Endothelial cell of umbilical vein (primary cell): ENCODE results near the gene DOCK4. TPM values are rescaled to one million over a fixed set of nuclear protein-coding genes. Genes with fewer than 3 reads are reported as not detected.

ENCODE experiments used
- BruUV-seq: library from RNA; stranded (reverse); fragments of 400-500 nt; replicated peaks from 2 replicates; lab custom pipeline; 2021; lab: Mats Ljungman, UMichigan
- CTCF ChIA-PET: fragments of 300-600, 350-600 bp; sonication (Branson Sonifier 250); formaldehyde crosslinking; loops from one replicate; lab custom pipeline; 2021; ENCODE audit warnings: antibody characterized with exemption, inconsistent platforms; lab: Charles Lee
- POLR2A ChIA-PET: fragments of 300-600, 350-600 bp; sonication (Branson Sonifier 250); formaldehyde crosslinking; loops from one replicate; lab custom pipeline; 2021; ENCODE audit warnings: antibody characterized with exemption, inconsistent platforms; lab: Charles Lee
- DNase-seq: peaks from one replicate; pipeline ENCODE4 v3.0.0-alpha.2; 2011; ENCODE audit warnings: low read depth, low spot score
- FAIRE-seq: peaks from 2 replicates; lab custom pipeline; 2011; peaks lifted over from hg19 to GRCh38; lab: Jason Lieb, UNC
- H2AFZ ChIP-seq: 2 replicates; pipeline ENCODE4 v1.6.0; 2012; ENCODE audit warnings: low read depth, low read length, control low read depth, inconsistent platforms
- H3K27ac ChIP-seq: 2 replicates; pipeline ENCODE4 v1.5.1; 2011; ENCODE audit warnings: low read depth, mild to moderate bottlenecking, control low read depth, low read length, moderate library complexity; ENCODE audit not compliant: insufficient read depth
- H3K27me3 ChIP-seq, 2 experiments: 2 replicates each; pipeline versions ENCODE4 v1.6.0 to v1.6.1; 2011; ENCODE audit warnings: low read length in 2 of 2, mixed read lengths in 1 of 2; ENCODE audit not compliant: control insufficient read depth in 2 of 2, insufficient read depth in 2 of 2
- H3K36me3 ChIP-seq, 2 experiments: 2 replicates in 1 of 2; 3 replicates in 1 of 2; pipeline ENCODE4 v1.5.1; 2011; ENCODE audit warnings: low read length in 2 of 2, mild to moderate bottlenecking in 1 of 2, moderate library complexity in 1 of 2; ENCODE audit not compliant: control insufficient read depth in 2 of 2, insufficient read depth in 2 of 2; ENCODE audit errors: extremely low read depth in 1 of 2
- H3K4me1 ChIP-seq: 3 replicates; pipeline ENCODE4 v1.5.1; 2011; ENCODE audit warnings: mild to moderate bottlenecking, low read length; ENCODE audit not compliant: control insufficient read depth, insufficient read depth; ENCODE audit errors: extremely low read depth
- H3K4me2 ChIP-seq: 2 replicates; pipeline ENCODE4 v1.6.1; 2011; ENCODE audit warnings: low read length, control low read depth, mixed read lengths; ENCODE audit not compliant: insufficient read depth
- H3K4me3 ChIP-seq, 3 experiments: fragments of 200-600 bp in 1 of 3; sonication (generic), shearing (Covaris generic) in 1 of 3; replicated peaks in 1 of 3; 2 replicates each; pipeline ENCODE4 v1.5.1; 2011 to 2016; ENCODE audit warnings: control low read depth in 3 of 3, low read length in 3 of 3, mild to moderate bottlenecking in 2 of 3, inconsistent platforms in 1 of 3, low read depth in 1 of 3, moderate library complexity in 1 of 3; ENCODE audit not compliant: insufficient read depth in 1 of 3
- H3K79me2 ChIP-seq: 2 replicates; pipeline ENCODE4 v1.6.0; 2012; ENCODE audit warnings: low read length, inconsistent platforms; ENCODE audit not compliant: control insufficient read depth, insufficient read depth
- H3K9ac ChIP-seq: replicated peaks from 2 replicates; pipeline ENCODE3; 2011; ENCODE audit warnings: low read length, control low read depth; ENCODE audit not compliant: insufficient read depth; ENCODE audit errors: extremely low read depth
- H3K9me1 ChIP-seq: replicated peaks from 3 replicates; pipeline ENCODE4 v1.6.0; 2011; ENCODE audit warnings: mild to moderate bottlenecking, low read length; ENCODE audit not compliant: control insufficient read depth, insufficient read depth; ENCODE audit errors: extremely low read depth
- H3K9me3 ChIP-seq: replicated peaks from 2 replicates; pipeline ENCODE4 v1.5.1; 2012; ENCODE audit warnings: low read length, inconsistent platforms; ENCODE audit not compliant: control insufficient read depth, insufficient read depth
- H4K20me1 ChIP-seq: replicated peaks from 2 replicates; pipeline ENCODE3; 2011; ENCODE audit warnings: mild to moderate bottlenecking, low read length; ENCODE audit not compliant: control insufficient read depth, insufficient read depth; ENCODE audit errors: extremely low read depth
- CTCF ChIP-seq, 2 donors: IDR thresholded peaks; 1 replicate in 1 of 2; 2 replicates in 1 of 2; pipeline ENCODE4 v1.5.1; 2011; ENCODE audit warnings: low read length in 2 of 2, mild to moderate bottlenecking in 2 of 2, moderate library complexity in 2 of 2, control low read depth in 1 of 2, inconsistent platforms in 1 of 2, low read depth in 1 of 2; ENCODE audit not compliant: insufficient read depth in 1 of 2; ENCODE audit errors: extremely low read depth in 1 of 2
- EZH2 ChIP-seq: IDR thresholded peaks from 2 replicates; pipeline ENCODE4 v1.6.1; 2012; ENCODE audit warnings: borderline replicate concordance, low read depth, mild to moderate bottlenecking, moderate library complexity, low read length, inconsistent platforms; ENCODE audit not compliant: severe bottlenecking
- FOS ChIP-seq: IDR thresholded peaks from 2 replicates; pipeline ENCODE4 v1.6.1; 2011; ENCODE audit warnings: mild to moderate bottlenecking, low read length, moderate library complexity, borderline replicate concordance; ENCODE audit not compliant: insufficient read depth
- GATA2 ChIP-seq: IDR thresholded peaks from 2 replicates; pipeline ENCODE4 v1.7.0; 2011; ENCODE audit warnings: low read depth, mild to moderate bottlenecking, moderate library complexity, mixed read lengths, low read length; ENCODE audit not compliant: insufficient read length, insufficient read depth
- JUN ChIP-seq: IDR thresholded peaks from 2 replicates; pipeline ENCODE4 v1.6.1; 2011; ENCODE audit warnings: borderline replicate concordance, low read depth; ENCODE audit not compliant: insufficient read length, insufficient read depth
- MAX ChIP-seq: IDR thresholded peaks from 2 replicates; pipeline ENCODE4 v1.6.1; 2011; ENCODE audit not compliant: insufficient read depth, insufficient read length
- MYC ChIP-seq: IDR thresholded peaks from one replicate; pipeline ENCODE4 v1.6.1; 2011; ENCODE audit warnings: mild to moderate bottlenecking, low read depth, low read length
- POLR2A ChIP-seq: IDR thresholded peaks from 2 replicates; pipeline ENCODE4 v1.6.1; 2012; ENCODE audit warnings: low read depth, mild to moderate bottlenecking, control low read depth, low read length
- POLR2AphosphoS5 ChIP-seq: IDR thresholded peaks from 2 replicates; pipeline ENCODE4 v1.6.1; 2012; ENCODE audit warnings: low read depth, mild to moderate bottlenecking, control low read depth, low read length, moderate library complexity; ENCODE audit not compliant: insufficient read depth
- dilution Hi-C: fragments of 300-500 bp; cut with MboI; formaldehyde crosslinking; loops from one replicate; pipeline ENCODE4 v1.15.0; 2019; ENCODE audit warnings: low sequenced_read_pairs; ENCODE audit not compliant: extremely low pct_ligation_motif_present
- intact Hi-C: fragments of 100-400 bp; cut with micrococcal nuclease; formaldehyde crosslinking; loops from one replicate; pipeline ENCODE4 v1.10.0; 2022
- polyA plus RNA-seq, 4 experiments: library from polyadenylated mRNA; depleted of rRNA in 3 of 4; stranded (reverse) in 3 of 4; unstranded in 1 of 4; fragments of >200 nt; gene quantifications; 2 replicates each; pipeline versions ENCODE4 v1.2.1 to v1.2.3, GENCODE V29; 2011 to 2012; ENCODE audit warnings: missing spikeins in 1 of 4
- total RNA-seq: library from RNA; stranded (reverse); gene quantifications from 2 replicates; pipeline ENCODE4 v1.2.3, GENCODE V29; 2021

Gene DOCK4
- total and polyA plus RNA-seq, 2 donors (not counting 3 experiments of a cell fraction or from before 2014, with no cell fraction given): 47.4 to 164 TPM

- intact Hi-C loops (no loop called here), dilution Hi-C loops (no loop called here)
- TF ChIP-seq POLR2A (no peak), FOS (no peak), JUN (no peak), GATA2 (no peak), MAX (no peak), CTCF (IDR thresholded peaks at IDR 0.05; ENCODE audit: extremely low read depth in 1 of 2, insufficient read depth in 1 of 2, low read depth in 1 of 2, low read length in 2 of 2) (no peak), POLR2AphosphoS5 (no peak), MYC (no peak), EZH2 (no peak)
- no TSS peak for BruUV-seq
- H3K36me3 ChIP-seq: peaks cover 23 to 32% of the 10 kb centered on the region in 2 experiments
- no peaks in the 10 kb centered on the region for H3K9me3 ChIP-seq
- DNase-seq (no peak), FAIRE-seq (no peak)
- no peak overlapping the region for H3K9ac ChIP-seq
- ChIA-PET CTCF (interaction anchor here (3.3 kb wide), 1 partner anchor 10 kb away, joined by 22 read pairs; no protein-coding TSS in a partner anchor), POLR2A (no interaction called here)
- H3K4me1 ChIP-seq: peaks cover 5% of the 10 kb centered on the region
- no peaks in the 10 kb centered on the region for H3K9me1 ChIP-seq
- no peak overlapping the region for H3K4me3 ChIP-seq
- no peaks in the 10 kb centered on the region for H3K79me2 ChIP-seq
- no peak overlapping the region for H2AFZ ChIP-seq
- no peak overlapping the region for H3K4me2 ChIP-seq
- no peaks in the 10 kb centered on the region for H3K27me3 ChIP-seq
- no peaks in the 10 kb centered on the region for H4K20me1 ChIP-seq
- no peak overlapping the region for H3K27ac ChIP-seq
These were observed 361.1 kb downstream of the DOCK4 start for GRCh38 chr7:111844904-111845671.
